HG03108 (cell line): Measurements from ENCODE around the gene STIP1.
A peak's percentile ranks its signal among the peaks of the same experiment; 100 is the strongest.

ENCODE experiments used
- ATAC-seq: cut with Tn5 transposase; IDR thresholded peaks from one replicate; pipeline ENCODE4 v1.9.1; 2021; ENCODE audit warnings: moderate library complexity; ENCODE audit not compliant: unreplicated experiment

The STIP1 gene

DNA sequence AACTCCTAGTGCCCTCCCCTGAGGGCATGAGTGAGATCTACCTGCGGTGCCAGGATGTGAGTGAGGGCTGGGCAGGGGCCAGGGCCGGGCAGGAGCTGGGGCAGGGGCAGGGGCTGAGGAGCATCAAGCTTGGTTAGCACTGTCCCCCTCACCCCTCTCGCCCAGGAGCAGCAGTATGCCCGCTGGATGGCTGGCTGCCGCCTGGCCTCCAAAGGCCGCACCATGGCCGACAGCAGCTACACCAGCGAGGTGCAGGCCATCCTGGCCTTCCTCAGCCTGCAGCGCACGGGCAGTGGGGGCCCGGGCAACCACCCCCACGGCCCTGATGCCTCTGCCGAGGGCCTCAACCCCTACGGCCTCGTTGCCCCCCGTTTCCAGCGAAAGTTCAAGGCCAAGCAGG lies 34.3 kb downstream of the STIP1 start:
- no peak for ATAC-seq

DNA sequence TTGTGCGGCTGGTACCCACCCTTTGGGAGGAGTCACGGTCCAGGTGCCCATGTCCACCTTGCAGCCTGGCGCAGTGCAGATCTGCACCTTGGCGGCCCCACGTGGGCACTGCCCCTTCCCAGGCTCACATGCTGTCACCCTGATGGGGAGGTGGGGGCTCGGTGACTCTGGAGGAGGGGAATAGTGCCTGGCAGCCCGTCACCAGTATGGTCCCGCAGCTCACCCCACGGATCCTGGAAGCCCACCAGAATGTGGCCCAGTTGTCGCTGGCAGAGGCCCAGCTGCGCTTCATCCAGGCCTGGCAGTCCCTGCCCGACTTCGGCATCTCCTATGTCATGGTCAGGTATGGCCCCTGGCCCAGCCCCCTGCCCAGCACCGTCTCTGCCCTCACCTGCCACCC lies 34.8 kb downstream of the STIP1 start:
- no peak for ATAC-seq

GRCh38 chr11:64222651-64223000 lies 36.7 kb downstream of the STIP1 start:
- no peak for ATAC-seq

DNA sequence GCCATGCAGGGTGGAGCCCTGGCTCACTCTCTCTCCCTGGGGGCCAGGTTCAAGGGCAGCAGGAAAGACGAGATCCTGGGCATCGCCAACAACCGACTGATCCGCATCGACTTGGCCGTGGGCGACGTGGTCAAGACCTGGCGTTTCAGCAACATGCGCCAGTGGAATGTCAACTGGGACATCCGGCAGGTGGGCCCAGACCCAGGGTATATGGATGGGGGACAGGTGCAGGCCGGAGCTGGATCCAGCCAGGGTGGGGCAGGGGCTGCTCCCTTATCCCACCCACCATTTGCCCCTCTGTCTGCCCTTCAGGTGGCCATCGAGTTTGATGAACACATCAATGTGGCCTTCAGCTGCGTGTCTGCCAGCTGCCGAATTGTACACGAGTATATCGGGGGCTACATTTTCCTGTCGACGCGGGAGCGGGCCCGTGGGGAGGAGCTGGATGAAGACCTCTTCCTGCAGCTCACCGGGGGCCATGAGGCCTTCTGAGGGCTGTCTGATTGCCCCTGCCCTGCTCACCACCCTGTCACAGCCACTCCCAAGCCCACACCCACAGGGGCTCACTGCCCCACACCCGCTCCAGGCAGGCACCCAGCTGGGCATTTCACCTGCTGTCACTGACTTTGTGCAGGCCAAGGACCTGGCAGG lies 37.2 kb downstream of the STIP1 start:
- no peak for ATAC-seq

DNA sequence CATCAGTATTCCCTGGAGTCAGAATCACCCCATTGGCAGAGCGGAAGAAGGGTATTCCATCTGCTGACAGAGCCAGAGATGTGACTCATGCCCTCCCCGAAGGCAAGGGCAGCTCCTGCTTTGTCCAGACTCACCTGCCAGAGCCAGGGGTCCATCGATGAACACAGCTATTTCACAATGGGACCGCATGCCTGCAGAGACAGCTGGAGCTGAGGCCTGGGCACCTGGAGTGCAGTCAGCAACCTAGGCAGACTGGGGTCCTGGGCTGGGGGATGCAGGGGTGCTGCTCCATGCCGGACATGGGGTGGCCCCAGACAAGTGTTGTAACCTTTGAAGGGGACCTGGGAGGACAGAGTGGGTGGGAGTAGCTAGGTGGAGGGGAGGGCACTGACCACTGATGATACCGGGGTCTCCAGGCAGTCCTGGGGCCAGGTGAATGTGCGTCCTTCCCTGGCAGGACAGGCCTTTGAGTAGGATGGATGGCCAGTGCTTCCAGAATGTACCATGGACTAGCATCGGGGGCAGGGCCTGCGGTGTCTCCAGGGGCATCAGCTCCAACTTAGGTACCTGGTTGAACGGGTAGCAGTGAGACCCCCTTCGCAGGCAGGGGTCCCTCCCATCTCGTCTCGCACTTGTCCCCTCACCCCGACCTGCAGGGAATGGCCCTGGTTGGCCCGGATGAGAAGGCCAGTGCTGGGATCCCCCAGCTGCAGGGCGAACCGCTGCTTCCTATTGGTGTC lies 38.4 kb downstream of the STIP1 start:
- no peak for ATAC-seq

GRCh38 chr11:64224891-64225607 lies 39.1 kb downstream of the STIP1 start:
- no peak for ATAC-seq

DNA sequence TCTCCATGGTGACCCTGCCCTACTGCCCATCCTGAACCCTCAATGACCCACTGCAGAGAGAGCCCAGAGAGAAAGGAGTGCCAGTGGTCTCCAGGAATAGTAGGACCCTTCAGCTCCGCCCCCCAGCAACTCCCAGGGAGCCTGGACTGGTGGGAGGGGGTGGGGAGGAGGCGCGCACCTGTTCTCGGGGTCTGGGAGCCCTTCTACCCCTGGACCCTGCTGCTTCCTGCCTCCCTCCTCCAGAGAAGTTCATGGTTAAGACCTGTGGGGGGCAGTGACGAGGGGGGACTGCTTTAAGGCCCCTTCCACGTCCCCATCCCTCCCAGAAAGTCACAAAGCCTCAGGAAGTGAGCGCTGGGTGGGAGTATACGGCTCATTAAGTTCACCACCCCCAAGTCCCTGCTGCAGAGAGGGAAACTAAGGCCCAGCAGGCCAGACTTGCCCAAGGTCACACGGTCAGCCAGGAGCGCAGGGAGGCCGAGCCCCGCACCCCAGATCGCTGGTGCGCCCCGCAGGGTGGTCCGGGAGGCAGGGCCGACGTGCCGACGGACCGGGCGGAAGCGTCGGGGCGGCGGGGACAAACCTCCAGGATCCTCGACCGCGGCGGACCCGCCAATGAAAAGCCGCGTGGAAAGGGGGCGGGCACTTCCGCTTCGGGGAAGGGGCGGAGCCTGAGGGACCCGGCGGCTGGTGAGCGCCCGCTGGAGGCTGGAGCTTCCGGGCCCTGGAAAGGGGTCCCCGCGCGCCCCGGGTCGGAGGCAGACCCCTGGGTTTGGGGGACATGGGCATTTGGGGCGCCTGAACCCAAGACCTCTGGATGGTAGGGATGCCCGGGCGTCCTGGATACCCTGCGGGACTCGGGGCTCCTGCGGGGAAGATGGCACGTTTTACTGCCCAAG lies 39.9 kb downstream of the STIP1 start, which contains the start of the genes NUDT22 and TRPT1:
Gene NUDT22 (plus strand): TSS at position 667 of the 899 bp plus-strand sequence. CDS start 379 bp downstream, outside the sequence.
Gene TRPT1 (minus strand): TSS at position 579 of the 899 bp plus-strand sequence. CDS start 326 bp downstream, at position 253.
- ATAC-seq, result peak; percentile 38

GRCh38 chr11:64226507-64227051 lies 40.6 kb downstream of the STIP1 start:
- ATAC-seq, result peak; percentile 26

- ATAC-seq, result no peak
Observed at GRCh38 chr11:64227405-64227956, 41.5 kb downstream of the STIP1 start.

DNA sequence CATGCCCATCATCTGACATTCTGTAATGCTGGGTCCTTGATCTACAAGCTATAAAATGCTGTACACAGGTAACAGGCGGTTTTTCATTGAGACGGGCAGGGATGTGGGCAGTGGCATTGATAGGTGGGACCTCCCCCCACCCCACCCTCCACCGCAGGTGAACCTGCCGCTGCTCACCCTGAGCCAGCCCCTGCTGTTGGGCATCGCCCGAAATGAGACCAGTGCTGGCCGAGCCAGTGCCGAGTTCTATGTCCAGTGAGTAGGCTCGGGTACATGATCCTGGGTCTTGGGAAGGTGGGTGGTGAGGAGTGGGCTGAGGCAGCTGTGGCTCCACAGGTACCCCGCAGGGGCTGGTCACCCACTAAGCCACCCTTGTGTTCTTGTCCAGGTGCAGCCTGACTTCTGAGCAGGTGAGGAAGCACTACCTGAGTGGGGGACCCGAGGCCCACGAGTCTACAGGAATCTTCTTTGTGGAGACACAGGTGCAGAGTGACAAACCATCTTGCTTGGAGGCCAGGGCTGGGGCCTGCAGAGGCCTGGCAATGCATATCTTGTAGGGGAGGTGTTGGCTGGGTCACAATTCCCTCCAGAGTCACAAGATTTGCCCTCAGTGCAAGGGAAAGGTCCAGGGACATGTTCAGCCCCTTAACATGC lies 43.2 kb downstream of the STIP1 start:
- ATAC-seq, result no peak

DNA sequence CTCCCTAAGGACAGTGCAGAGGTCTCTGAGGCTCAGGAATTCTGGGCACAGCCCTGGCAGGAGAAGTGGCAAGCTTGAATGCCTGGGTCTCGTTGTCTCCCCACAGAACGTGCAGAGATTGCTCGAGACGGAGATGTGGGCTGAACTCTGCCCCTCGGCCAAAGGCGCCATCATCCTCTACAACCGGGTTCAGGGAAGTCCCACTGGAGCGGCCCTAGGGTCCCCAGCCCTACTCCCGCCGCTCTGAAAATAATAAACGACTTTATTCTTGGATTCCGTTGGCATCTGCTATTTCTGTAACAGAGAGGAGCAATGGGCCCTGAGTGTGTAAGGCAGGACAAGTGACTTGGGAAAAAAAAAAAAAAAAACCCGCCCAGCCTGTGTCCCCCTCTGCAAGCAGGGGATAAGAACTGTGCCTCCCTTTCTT lies 43.8 kb downstream of the STIP1 start:
- no peak for ATAC-seq

DNA sequence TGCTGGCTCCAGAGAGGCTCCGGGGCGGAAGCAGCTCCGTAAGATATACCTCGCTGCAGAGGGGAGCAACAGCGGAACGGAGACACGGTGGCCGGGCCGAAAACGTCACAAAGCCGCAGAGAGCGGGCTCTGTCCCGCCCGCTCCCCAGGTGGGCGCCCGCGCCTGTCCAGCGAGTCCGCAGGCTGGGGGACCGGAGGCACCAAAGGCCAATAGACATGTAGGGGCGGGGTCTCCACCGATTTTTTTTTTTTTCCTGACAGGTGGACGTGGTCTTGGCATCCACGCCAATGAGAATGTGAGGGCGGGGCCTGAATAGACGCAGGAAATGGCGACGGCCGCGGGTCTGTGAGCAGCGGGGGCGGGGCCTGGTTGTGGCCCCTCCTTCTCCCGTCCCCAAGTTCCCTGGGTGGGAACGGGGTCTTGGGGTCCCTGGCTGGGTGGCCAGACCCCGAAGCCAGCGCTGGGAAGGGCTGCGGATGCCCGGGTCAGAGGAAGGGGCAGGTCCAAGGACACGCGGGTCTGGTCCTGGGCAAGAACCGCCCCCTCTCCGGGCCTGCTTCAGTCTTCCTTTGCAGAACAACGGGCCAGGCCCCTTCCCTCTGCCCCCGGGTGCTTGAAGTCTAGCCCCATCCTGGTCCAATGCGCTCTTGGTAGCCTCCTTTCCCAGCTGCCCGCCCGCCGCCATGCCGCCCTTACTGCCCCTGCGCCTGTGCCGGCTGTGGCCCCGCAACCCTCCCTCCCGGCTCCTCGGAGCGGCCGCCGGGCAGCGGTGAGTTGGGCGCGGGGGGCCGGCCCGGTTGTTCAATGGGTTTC lies 44.4 kb downstream of the STIP1 start, which contains the start of gene DNAJC4:
Gene DNAJC4 (plus strand): TSS at position 378 of the 814 bp plus-strand sequence. CDS start 307 bp downstream, at position 685.
- ATAC-seq, result peak; percentile 34

- no peak for ATAC-seq
Observed at GRCh38 chr11:64230985-64231365, 45.0 kb downstream of the STIP1 start.

DNA sequence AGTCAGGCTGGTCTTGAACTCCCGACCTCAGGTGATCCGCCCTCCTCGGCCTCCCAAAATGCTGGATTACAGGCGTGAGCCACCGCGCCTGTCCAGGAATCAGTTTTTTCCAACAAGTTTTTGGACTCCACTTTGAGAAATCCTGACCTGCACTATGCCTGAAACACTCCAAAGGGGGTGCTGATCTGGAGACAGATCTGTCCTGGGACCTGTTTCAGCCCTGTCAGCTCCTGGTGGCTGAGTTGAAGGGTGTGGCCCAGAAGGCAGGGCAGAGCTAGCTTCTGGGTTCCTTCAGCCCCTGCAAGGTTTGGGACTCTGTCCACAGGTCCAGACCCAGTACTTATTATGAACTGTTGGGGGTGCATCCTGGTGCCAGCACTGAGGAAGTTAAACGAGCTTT lies 45.6 kb downstream of the STIP1 start:
- ATAC-seq, result no peak

- ATAC-seq, result no peak
Observed at GRCh38 chr11:64232182-64232966, 46.4 kb downstream of the STIP1 start.

GRCh38 chr11:64232967-64233315 lies 47.0 kb downstream of the STIP1 start:
- ATAC-seq, result no peak

GRCh38 chr11:64233913-64234586 lies 48.1 kb downstream of the STIP1 start, which contains the start of gene VEGFB:
Gene VEGFB, plus strand, starts transcription at chr11:64234584. Its CDS starts 250 bp downstream, at chr11:64234834.
- ATAC-seq, result peak; percentile 34
